ENCODE results near the gene SLC25A45.

The SLC25A45 gene

GRCh38 chr11:65401073-65401802 lies 18.8 kb upstream of the SLC25A45 start:
- Histone ChIP-seq H3K27me3 (ENCODE audit: insufficient read depth, poor library complexity, severe bottlenecking) (no peaks in the 10 kb centered on the region), H3K27ac (replicated peaks) (no peak overlapping the region), H3K4me3 (replicated peaks; ENCODE audit: insufficient read depth, low read length) (no peak overlapping the region)
- no peak for DNase-seq (ENCODE audit: low read depth in 1 of 2, low spot score in 1 of 2)
- TF ChIP-seq POLR2AphosphoS5 (IDR thresholded peaks at IDR 0.05; ENCODE audit: low read depth) (no peak), SPI1 (IDR thresholded peaks at IDR 0.05; ENCODE audit: borderline replicate concordance, low read depth) (no peak), GABPA (IDR thresholded peaks at IDR 0.05; ENCODE audit: low read depth) (no peak), CTCF (IDR thresholded peaks at IDR 0.05; ENCODE audit: insufficient read depth, low read length) (no peak)
- TF ChIP-seq, protein P1, sequence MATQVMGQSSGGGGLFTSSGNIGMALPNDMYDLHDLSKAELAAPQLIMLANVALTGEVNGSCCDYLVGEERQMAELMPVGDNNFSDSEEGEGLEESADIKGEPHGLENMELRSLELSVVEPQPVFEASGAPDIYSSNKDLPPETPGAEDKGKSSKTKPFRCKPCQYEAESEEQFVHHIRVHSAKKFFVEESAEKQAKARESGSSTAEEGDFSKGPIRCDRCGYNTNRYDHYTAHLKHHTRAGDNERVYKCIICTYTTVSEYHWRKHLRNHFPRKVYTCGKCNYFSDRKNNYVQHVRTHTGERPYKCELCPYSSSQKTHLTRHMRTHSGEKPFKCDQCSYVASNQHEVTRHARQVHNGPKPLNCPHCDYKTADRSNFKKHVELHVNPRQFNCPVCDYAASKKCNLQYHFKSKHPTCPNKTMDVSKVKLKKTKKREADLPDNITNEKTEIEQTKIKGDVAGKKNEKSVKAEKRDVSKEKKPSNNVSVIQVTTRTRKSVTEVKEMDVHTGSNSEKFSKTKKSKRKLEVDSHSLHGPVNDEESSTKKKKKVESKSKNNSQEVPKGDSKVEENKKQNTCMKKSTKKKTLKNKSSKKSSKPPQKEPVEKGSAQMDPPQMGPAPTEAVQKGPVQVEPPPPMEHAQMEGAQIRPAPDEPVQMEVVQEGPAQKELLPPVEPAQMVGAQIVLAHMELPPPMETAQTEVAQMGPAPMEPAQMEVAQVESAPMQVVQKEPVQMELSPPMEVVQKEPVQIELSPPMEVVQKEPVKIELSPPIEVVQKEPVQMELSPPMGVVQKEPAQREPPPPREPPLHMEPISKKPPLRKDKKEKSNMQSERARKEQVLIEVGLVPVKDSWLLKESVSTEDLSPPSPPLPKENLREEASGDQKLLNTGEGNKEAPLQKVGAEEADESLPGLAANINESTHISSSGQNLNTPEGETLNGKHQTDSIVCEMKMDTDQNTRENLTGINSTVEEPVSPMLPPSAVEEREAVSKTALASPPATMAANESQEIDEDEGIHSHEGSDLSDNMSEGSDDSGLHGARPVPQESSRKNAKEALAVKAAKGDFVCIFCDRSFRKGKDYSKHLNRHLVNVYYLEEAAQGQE (IDR thresholded peaks at IDR 0.05; ENCODE audit: insufficient replicate concordance, low read depth) = no peak

DNA sequence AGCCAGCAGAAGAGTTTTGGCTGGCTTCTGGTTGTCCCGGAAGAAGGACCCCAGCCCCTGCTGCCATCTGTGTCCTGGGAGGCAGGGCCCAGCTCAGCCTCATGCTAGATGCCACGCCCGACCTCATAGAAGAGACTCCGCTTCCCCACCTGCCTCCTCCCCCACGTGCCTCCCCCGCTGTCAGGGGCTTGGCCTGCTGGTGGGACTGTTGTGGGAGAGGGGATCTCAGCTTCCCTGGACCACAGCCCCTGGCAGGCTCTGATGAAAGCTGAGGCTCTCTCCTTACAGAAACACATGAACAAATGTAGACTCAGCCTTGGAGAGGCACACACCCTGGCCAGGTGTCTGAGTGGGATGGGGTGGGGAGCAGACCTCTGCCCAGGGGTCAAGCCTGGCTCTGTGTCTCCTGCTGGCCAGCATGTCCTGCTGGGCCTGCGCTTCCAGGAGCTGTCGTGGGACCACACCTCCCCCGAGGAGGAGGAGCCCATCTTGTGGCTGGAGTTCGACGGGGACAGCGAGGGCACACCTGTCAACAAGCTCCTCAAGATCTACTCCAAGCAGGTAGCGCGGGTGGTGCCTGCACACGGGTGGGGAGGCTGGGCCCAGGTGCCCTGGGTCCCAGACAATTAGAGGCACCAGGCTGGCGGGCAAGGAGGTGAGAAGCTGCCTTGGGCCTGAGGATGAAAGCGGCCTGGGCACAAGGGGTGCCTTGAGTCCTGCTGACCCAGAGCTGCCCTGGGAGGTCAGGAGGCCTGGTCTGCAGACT lies 18.0 kb upstream of the SLC25A45 start:
- no peak overlapping the region for H3K4me3 ChIP-seq (replicated peaks; ENCODE audit: insufficient read depth, low read length)
- no peak for DNase-seq (ENCODE audit: low read depth in 1 of 2, low spot score in 1 of 2)
- H3K27me3 ChIP-seq (ENCODE audit: insufficient read depth, poor library complexity, severe bottlenecking) = no peaks in the 10 kb centered on the region
- H3K27ac ChIP-seq (replicated peaks) = no peak overlapping the region
- no peak for TF ChIP-seq CTCF (IDR thresholded peaks at IDR 0.05; ENCODE audit: insufficient read depth, low read length)
- TF ChIP-seq SPI1 (IDR thresholded peaks at IDR 0.05; ENCODE audit: borderline replicate concordance, low read depth) = no peak
- TF ChIP-seq, protein P1 (IDR thresholded peaks at IDR 0.05; ENCODE audit: insufficient replicate concordance, low read depth) = no peak
- no peak for TF ChIP-seq GABPA (IDR thresholded peaks at IDR 0.05; ENCODE audit: low read depth)

DNA sequence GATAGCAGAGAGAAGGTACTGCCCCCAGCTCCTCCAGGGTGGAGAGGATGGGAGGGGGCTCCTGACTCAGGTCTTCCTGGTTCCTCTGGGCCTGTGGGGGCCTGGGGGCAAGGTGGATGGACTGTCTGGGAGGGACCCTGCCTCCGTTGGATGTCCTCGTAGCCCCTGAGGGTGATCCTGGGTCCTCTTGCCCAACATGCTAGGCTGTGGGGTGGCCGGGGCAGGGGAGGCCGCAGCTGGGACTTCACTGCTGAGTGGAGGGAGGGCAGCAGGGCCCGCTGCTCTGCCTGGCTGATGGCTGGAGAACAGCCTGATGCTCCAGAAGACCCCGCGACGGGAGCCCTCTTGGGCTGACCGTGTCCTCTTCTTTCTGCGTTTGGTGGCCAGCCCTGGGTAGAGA lies 17.4 kb upstream of the SLC25A45 start:
- no peaks in the 10 kb centered on the region for H3K27me3 ChIP-seq (ENCODE audit: insufficient read depth, poor library complexity, severe bottlenecking)
- no peak overlapping the region for H3K27ac ChIP-seq (replicated peaks)

More for the DNA sequence above, 17.4 kb upstream of the SLC25A45 start:
- no peak overlapping the region for H3K4me3 ChIP-seq (replicated peaks; ENCODE audit: insufficient read depth, low read length)
- TF ChIP-seq POLR2AphosphoS5 (IDR thresholded peaks at IDR 0.05; ENCODE audit: low read depth) (no peak), GABPA (IDR thresholded peaks at IDR 0.05; ENCODE audit: low read depth) (no peak), CTCF (IDR thresholded peaks at IDR 0.05; ENCODE audit: insufficient read depth, low read length) (no peak)
- TF ChIP-seq, protein P1 (IDR thresholded peaks at IDR 0.05; ENCODE audit: insufficient replicate concordance, low read depth) = no peak
- no peak for DNase-seq (ENCODE audit: low read depth in 1 of 2, low spot score in 1 of 2)
